HL-60 (cell line): ENCODE measurements around the gene UBE2G1.

Experiments used
- CTCF ChIP-seq: IDR thresholded peaks from one replicate; pipeline ENCODE4 v1.5.1; 2011; ENCODE audit warnings: low read length, control low read depth, inconsistent platforms; ENCODE audit not compliant: insufficient read depth
- GABPA ChIP-seq: IDR thresholded peaks from 2 replicates; pipeline ENCODE4 v1.6.1; 2012; ENCODE audit warnings: low read depth
- POLR2AphosphoS5 ChIP-seq: IDR thresholded peaks from 2 replicates; pipeline ENCODE4 v1.6.1; 2012; ENCODE audit warnings: low read depth
- REST ChIP-seq: IDR thresholded peaks from 2 replicates; pipeline ENCODE4 v1.6.1; 2012; ENCODE audit warnings: low read depth; ENCODE audit not compliant: insufficient replicate concordance

GRCh38 chr17:4246674-4247073, 119.8 kb downstream of the UBE2G1 start:
- no peak for TF ChIP-seq CTCF
- no peak for TF ChIP-seq POLR2AphosphoS5
- TF ChIP-seq REST, result no peak
- no peak for TF ChIP-seq GABPA
